GM23248 (cell line): ENCODE results near the gene MYL6B. TPM values are rescaled to one million over a fixed set of nuclear protein-coding genes. Genes with fewer than 3 reads are reported as not detected.
"Not testable (repeated sequence)": the region's sequence is repeated elsewhere in the genome, so short reads cannot be mapped to it uniquely, and the experiment has no call there.

Experiments used
- DNase-seq: peaks from one replicate; pipeline ENCODE4 v3.0.0-alpha.2; 2015
- H2AFZ ChIP-seq: fragments of 200-600 bp; sonication (generic); 2 replicates; pipeline ENCODE4 v1.6.1; 2016; ENCODE audit warnings: antibody characterized with exemption
- H3F3A ChIP-seq: fragments of 200-600 bp; sonication (generic); 2 replicates; pipeline ENCODE4 v1.6.1; 2016; ENCODE audit warnings: mild to moderate bottlenecking, antibody characterized with exemption, mixed run types; ENCODE audit not compliant: insufficient read depth
- H3K27ac ChIP-seq: fragments of 200-600 bp; sonication (generic); 2 replicates; pipeline ENCODE4 v1.5.1; 2016; ENCODE audit warnings: mild to moderate bottlenecking
- H3K27me3 ChIP-seq: fragments of 200-600 bp; sonication (generic); replicated peaks from 2 replicates; pipeline ENCODE4 v1.6.1; 2016; ENCODE audit warnings: mild to moderate bottlenecking; ENCODE audit not compliant: insufficient read depth
- H3K36me3 ChIP-seq: fragments of 200-600 bp; sonication (generic); 2 replicates; pipeline ENCODE4 v1.6.1; 2016; ENCODE audit warnings: low read depth, mild to moderate bottlenecking
- H3K4me1 ChIP-seq: fragments of 200-600 bp; sonication (generic); 2 replicates; pipeline ENCODE4 v1.6.1; 2016; ENCODE audit warnings: mild to moderate bottlenecking; ENCODE audit not compliant: insufficient read depth
- H3K4me2 ChIP-seq: fragments of 200-600 bp; sonication (generic); one replicate; pipeline ENCODE4 v1.6.1; 2016; ENCODE audit warnings: mild to moderate bottlenecking; ENCODE audit not compliant: unreplicated experiment
- H3K4me3 ChIP-seq: fragments of 200-600 bp; sonication (generic); 2 replicates; pipeline ENCODE4 v1.5.1; 2016; ENCODE audit warnings: mild to moderate bottlenecking
- H3K79me2 ChIP-seq: fragments of 200-600 bp; sonication (generic); 2 replicates; pipeline ENCODE4 v1.6.1; 2016; ENCODE audit warnings: mild to moderate bottlenecking; ENCODE audit not compliant: insufficient read depth
- H3K9ac ChIP-seq: fragments of 200-600 bp; sonication (generic); 2 replicates; pipeline ENCODE4 v1.6.1; 2016; ENCODE audit warnings: mild to moderate bottlenecking
- H3K9me2 ChIP-seq: fragments of 200-600 bp; sonication (generic); 2 replicates; pipeline ENCODE4 v1.6.1; 2016; ENCODE audit warnings: mixed run types, mild to moderate bottlenecking, moderate library complexity; ENCODE audit not compliant: insufficient read depth
- H3K9me3 ChIP-seq: fragments of 200-600 bp; sonication (generic); one replicate; pipeline ENCODE4 v1.6.1; 2017; ENCODE audit warnings: low read depth
- H4K20me1 ChIP-seq: fragments of 200-600 bp; sonication (generic); 2 replicates; pipeline ENCODE4 v1.6.0; 2016; ENCODE audit not compliant: insufficient read depth
- EZH2 ChIP-seq: fragments of 200-600 bp; sonication (generic); IDR thresholded peaks from 2 replicates; pipeline ENCODE4 v1.6.1; 2018; ENCODE audit warnings: antibody characterized with exemption, mild to moderate bottlenecking; ENCODE audit not compliant: insufficient read depth, poor library complexity, severe bottlenecking
- EZH2phosphoT487 ChIP-seq: fragments of 200-600 bp; sonication (generic); IDR thresholded peaks from 2 replicates; pipeline ENCODE4 v1.6.1; 2018; ENCODE audit warnings: antibody characterized with exemption, moderate library complexity, mild to moderate bottlenecking, low read depth; ENCODE audit not compliant: insufficient read depth
- WGBS, 2 experiments: methylation state at CpG; one replicate each; pipeline ENCODE4 v1.1.6; 2015 to 2017; ENCODE audit warnings: low lambda C conversion rate in 2 of 2, low coverage in 1 of 2; ENCODE audit errors: missing lambda C conversion rate in 2 of 2; 5-methylcytosine and 5-hydroxymethylcytosine counted together
- in situ Hi-C: fragments of 300-500 bp; cut with MboI; formaldehyde crosslinking; loops from 2 replicates; pipeline ENCODE4 v1.15.0; 2020
- polyA plus RNA-seq: library from polyadenylated mRNA; unstranded; fragments of >200 nt; fragmentation: Nextera tagmentation; extraction: Ambion mirVana; gene quantifications from 2 replicates; pipeline ENCODE4 v1.2.1, GENCODE V29; 2016
- total RNA-seq: library from RNA; depleted of rRNA; stranded (reverse); fragments of >200 nt; shearing (Covaris generic); gene quantifications from 2 replicates; pipeline ENCODE4 v1.2.3, GENCODE V29; 2014

MYL6B gene
- total and polyA plus RNA-seq, 2 experiments from 2014 or later, result 53.2 to 72.8 TPM

DNA sequence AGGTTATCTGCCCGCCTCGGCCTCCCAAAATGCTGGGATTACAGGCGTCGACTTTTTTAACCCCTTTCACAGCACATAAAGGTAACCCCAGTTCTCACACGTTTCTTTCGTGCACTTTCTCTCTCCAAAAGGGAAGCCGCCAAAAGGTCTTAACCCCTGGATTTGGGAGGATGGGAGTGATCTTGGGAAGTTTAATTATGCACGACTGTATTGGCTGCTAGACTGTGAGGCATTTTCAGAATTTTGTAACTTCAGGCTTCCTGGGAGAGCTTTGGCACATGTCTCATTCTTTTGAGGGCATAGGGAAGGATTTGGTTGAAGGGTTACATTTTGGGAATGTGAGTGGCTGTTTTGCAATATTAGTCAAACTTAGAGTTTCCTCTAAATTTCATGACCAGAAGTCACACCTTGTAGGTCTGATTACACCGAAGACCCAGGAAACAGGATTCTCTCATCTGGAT lies 38.3 kb downstream of the MYL6B start:
- H3K36me3 ChIP-seq, result peaks cover 4% of the 10 kb centered on the region; the same call in 1 of the 2 replicates
- peaks cover 11% of the 10 kb centered on the region; the same call in 1 of the 2 replicates for H3K4me1 ChIP-seq
- DNase-seq, result peak; percentile 27
- WGBS, 2 experiments, result 26% methylated on average over 9 of the region's 9 CpGs
- H3F3A ChIP-seq, result peaks cover 11% of the 10 kb centered on the region; the same call in 1 of the 2 replicates
- peak overlapping the region; percentile 100 for H3K4me3 ChIP-seq
- peak overlapping the region; percentile 83 for H3K9ac ChIP-seq
- H3K27ac ChIP-seq, result no peak overlapping the region
- H4K20me1 ChIP-seq, result no peaks in the 10 kb centered on the region
- H3K79me2 ChIP-seq, result peaks cover 36% of the 10 kb centered on the region
- peak overlapping the region; percentile 100 for H2AFZ ChIP-seq
- H3K4me2 ChIP-seq, result peak overlapping the region; percentile 100
- no peaks in the 10 kb centered on the region for H3K9me3 ChIP-seq
- in situ Hi-C loops, result no loop called here
- H3K9me2 ChIP-seq, result no peaks in the 10 kb centered on the region
- no peaks in the 10 kb centered on the region for H3K27me3 ChIP-seq
- TF ChIP-seq EZH2, result no peak
- no peak for TF ChIP-seq EZH2phosphoT487

DNA sequence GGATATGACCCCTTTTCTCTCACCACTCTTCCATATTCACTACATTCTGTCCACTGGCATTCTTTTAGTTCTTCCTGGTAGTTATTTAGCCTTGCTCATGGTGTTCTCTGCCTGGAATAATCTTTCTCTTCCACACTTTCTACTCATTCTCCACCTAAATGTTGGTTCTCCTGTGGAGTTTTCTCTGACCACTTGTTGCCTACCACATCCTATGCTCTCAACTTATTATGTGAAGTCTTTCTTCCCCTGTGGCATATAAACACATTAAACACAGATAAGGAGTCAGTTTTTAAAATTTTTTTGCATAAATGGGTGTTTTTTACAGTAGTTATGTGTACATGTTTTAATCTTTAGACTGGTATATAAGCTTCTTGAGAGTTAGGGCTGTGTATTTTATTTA lies 40.2 kb downstream of the MYL6B start:
- DNase-seq, result no peak
- Histone ChIP-seq H3K36me3 (no peaks in the 10 kb centered on the region), H3K9me2 (no peaks in the 10 kb centered on the region), H2AFZ (no peak overlapping the region), H3K79me2 (peaks cover 17% of the 10 kb centered on the region), H3K27ac (no peak overlapping the region), H3K27me3 (no peaks in the 10 kb centered on the region), H3K4me3 (no peak overlapping the region), H3K9me3 (no peaks in the 10 kb centered on the region), H3K9ac (no peak overlapping the region), H3K4me2 (no peak overlapping the region), H3K4me1 (peaks cover 10% of the 10 kb centered on the region), H4K20me1 (no peaks in the 10 kb centered on the region), H3F3A (peaks cover 21% of the 10 kb centered on the region)
- TF ChIP-seq EZH2phosphoT487 (no peak), EZH2 (no peak)
- in situ Hi-C loops, result no loop called here

DNA sequence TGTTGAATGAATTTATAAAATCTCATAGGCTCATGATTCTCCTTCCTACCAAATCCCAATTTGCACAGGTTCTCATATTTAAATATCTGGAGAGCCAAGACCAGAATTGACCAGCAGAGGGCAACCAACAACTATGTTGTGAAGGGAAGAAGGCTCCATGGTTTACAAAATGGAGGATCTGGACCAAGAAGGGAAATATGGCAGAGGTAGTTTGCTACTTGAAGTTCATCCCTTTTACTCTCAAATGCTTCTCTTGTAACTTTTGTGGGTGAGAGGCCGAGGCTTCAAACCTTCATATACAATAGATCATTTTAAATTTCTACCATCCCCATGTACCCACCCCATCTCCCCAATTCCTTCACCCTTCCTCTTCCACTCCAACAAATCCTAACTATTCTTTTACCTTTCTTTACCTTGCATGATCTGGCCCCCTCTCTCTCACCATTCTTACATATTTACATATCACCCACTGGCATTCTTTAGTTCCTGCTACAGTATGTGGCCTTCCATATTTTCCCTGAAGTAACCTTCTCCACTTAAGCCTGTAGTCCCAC lies 40.7 kb downstream of the MYL6B start:
- H3K9ac ChIP-seq, result no peak overlapping the region
- no peaks in the 10 kb centered on the region for H3K9me2 ChIP-seq
- peaks cover 4% of the 10 kb centered on the region; the same call in 1 of the 2 replicates for H3K4me1 ChIP-seq
- H3K27ac ChIP-seq, result no peak overlapping the region
- H4K20me1 ChIP-seq, result no peaks in the 10 kb centered on the region
- H3K4me2 ChIP-seq, result no peak overlapping the region
- H3K4me3 ChIP-seq, result no peak overlapping the region
- in situ Hi-C loops, result no loop called here
- peaks cover 25% of the 10 kb centered on the region for H3F3A ChIP-seq
- no peaks in the 10 kb centered on the region for H3K36me3 ChIP-seq
- H2AFZ ChIP-seq, result peak overlapping the region; percentile 91
- no peaks in the 10 kb centered on the region for H3K9me3 ChIP-seq
- peaks cover 12% of the 10 kb centered on the region for H3K79me2 ChIP-seq
- 0% methylated on average over 1 of the region's 1 CpG for WGBS, 2 experiments
- TF ChIP-seq EZH2 (no peak), EZH2phosphoT487 (no peak)
- no peaks in the 10 kb centered on the region for H3K27me3 ChIP-seq
- DNase-seq, result peak; percentile 90

DNA sequence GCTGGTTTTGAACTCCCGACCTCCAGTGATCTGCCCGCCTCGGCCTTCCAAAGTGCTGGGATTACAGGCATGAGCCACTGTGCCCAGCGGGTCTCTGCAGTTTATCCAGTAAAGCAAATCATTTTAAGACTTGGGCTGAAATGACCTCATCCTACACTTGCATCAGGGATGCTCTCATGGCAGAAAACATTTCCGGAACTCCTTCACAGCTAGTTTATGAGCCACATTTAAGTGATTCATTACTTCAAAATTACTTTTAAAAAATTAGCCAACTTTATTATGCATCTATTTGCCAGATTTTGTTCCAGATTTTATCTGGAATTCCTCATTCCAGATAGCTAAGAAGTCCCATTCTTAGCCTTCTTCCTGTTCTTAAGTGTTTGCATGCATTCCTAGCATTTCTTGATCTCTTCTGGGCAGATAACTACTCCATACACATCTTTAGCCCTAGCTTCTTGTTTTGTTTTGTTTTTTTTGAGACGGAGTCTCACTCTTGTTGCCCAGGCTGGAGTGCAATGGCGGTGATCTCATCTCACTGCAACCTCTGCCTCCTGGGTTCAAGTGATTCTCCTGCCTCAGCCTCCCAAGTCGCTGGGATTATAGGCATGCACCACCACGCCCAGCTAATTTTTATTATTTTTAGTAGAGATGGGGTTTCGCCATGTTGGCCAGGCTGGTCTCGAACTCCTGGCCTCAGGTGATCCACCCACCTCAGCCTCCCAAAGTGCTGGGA lies 44.6 kb downstream of the MYL6B start:
- H4K20me1 ChIP-seq, H3K9me2 ChIP-seq: not testable (repeated sequence)

More for the DNA sequence above, 44.6 kb downstream of the MYL6B start:
- in situ Hi-C loops, H3K36me3 ChIP-seq, H3K9ac ChIP-seq, H2AFZ ChIP-seq, H3K9me3 ChIP-seq, H3K27me3 ChIP-seq, H3K4me3 ChIP-seq, H3K79me2 ChIP-seq: not testable (repeated sequence)
- Histone ChIP-seq H3K4me2 (peak overlapping the region; percentile 0), H3K27ac (peak overlapping the region; percentile 61), H3F3A (peaks cover 41% of the 10 kb centered on the region), H3K4me1 (peaks cover 13% of the 10 kb centered on the region)
- DNase-seq, result peak; percentile 96
- TF ChIP-seq EZH2phosphoT487, result peak; percentile 42; the same call in 1 of the 2 replicates
- 29 to 31% methylated on average over 11 of the region's 11 CpGs for WGBS, 2 experiments
